Measurements from ENCODE around the gene PRPH. TPM values are rescaled to one million over a fixed set of nuclear protein-coding genes. Genes with fewer than 3 reads are reported as not detected.
A peak's percentile ranks its signal among the peaks of the same experiment; 100 is the strongest.
"Not testable (repeated sequence)": the region's sequence is repeated elsewhere in the genome, so short reads cannot be mapped to it uniquely, and the experiment has no call there.

The PRPH gene
- total RNA-seq, 1 donor from 2014 or later, result not detected

DNA sequence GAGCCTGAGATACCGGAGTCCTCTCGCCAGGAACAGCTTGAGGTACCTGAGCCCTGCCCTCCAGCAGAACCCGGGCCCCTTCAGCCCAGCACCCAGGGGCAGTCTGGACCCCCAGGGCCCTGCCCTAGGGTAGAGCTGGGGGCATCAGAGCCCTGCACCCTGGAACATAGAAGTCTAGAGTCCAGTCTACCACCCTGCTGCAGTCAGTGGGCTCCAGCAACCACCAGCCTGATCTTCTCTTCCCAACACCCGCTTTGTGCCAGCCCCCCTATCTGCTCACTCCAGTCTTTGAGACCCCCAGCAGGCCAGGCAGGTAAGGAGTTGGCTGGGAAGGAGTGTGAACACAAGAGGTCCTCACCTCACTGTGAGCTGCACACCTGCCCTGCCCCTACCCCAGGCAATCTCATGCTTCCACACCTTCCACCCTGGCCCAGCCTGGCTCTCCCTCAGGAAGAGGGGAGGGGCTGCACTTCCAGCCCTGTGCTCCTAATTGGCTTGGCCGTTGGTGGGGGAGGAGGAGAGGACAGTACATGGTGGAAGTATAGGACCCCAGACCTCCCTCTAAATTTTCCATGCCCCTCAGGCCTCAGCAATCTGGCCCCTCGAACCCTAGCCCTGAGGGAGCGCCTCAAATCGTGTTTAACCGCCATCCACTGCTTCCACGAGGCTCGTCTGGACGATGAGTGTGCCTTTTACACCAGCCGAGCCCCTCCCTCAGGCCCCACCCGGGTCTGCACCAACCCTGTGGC is 35.9 kb downstream of the PRPH start:
- Mint-ChIP-seq H3K36me3 (ENCODE audit: low read depth) (peaks cover 2% of the 10 kb centered on the region), H3K4me3 (ENCODE audit: unreplicated experiment) (no peak overlapping the region), H3K27me3 (ENCODE audit: low read depth) (no peaks in the 10 kb centered on the region), H3K4me1 (ENCODE audit: low read depth) (peaks cover 3% of the 10 kb centered on the region), H3K27ac (ENCODE audit: unreplicated experiment) (no peak overlapping the region), H3K9me3 (ENCODE audit: low read depth) (no peaks in the 10 kb centered on the region)
- DNase-seq (ENCODE audit: low spot score), result no peak
- TF ChIP-seq, protein P1, sequence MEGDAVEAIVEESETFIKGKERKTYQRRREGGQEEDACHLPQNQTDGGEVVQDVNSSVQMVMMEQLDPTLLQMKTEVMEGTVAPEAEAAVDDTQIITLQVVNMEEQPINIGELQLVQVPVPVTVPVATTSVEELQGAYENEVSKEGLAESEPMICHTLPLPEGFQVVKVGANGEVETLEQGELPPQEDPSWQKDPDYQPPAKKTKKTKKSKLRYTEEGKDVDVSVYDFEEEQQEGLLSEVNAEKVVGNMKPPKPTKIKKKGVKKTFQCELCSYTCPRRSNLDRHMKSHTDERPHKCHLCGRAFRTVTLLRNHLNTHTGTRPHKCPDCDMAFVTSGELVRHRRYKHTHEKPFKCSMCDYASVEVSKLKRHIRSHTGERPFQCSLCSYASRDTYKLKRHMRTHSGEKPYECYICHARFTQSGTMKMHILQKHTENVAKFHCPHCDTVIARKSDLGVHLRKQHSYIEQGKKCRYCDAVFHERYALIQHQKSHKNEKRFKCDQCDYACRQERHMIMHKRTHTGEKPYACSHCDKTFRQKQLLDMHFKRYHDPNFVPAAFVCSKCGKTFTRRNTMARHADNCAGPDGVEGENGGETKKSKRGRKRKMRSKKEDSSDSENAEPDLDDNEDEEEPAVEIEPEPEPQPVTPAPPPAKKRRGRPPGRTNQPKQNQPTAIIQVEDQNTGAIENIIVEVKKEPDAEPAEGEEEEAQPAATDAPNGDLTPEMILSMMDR (IDR thresholded peaks at IDR 0.05), result no peak

DNA sequence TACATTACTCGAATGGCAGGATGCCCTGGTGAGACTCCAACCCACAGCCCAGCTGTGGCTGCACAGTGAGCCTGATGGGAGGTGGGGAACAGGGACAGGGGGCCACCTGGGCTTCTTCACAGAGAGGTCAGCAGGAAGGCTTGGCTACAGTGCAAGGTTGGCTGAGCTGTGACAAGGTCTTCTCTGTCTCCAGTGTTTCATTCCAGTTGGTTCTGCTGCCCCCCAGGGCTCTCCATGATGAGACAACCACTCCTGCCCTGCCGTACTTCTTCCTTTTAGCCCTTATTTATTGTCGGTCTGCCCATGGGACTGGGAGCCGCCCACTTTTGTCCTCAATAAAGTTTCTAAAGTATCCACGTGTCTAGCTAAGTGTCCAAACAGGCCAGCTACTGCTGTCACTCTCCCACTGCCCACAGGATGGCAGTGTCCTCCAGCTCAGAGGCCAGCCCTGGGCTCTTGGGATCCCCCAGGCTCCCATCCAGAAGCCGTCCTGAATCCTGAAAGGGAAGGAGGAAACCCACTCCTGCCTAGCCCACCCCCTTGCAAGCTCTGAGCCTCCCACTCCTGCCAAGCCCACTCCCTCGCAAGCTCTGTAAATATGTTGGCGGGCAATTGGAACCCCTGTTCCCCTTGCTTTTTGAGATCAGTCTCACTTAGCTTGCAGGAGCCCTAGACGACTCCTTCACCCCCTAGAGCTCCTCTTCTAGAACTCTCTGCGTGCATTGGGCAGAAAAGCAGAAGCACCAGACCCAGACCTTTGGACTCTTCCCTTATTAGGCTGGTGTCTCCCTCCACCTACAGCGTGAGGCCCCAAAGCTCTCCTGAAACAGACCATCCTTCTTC is 36.7 kb downstream of the PRPH start:
- Mint-ChIP-seq H3K4me3 (ENCODE audit: unreplicated experiment) (no peak overlapping the region), H3K9me3 (ENCODE audit: low read depth) (no peaks in the 10 kb centered on the region), H3K4me1 (ENCODE audit: low read depth) (peaks cover 3% of the 10 kb centered on the region), H3K36me3 (ENCODE audit: low read depth) (peaks cover 2% of the 10 kb centered on the region), H3K27me3 (ENCODE audit: low read depth) (no peaks in the 10 kb centered on the region), H3K27ac (ENCODE audit: unreplicated experiment) (peak overlapping the region; percentile 73)
- DNase-seq (ENCODE audit: low spot score), result no peak
- TF ChIP-seq, protein P1 (IDR thresholded peaks at IDR 0.05), result peak; percentile 87

DNA sequence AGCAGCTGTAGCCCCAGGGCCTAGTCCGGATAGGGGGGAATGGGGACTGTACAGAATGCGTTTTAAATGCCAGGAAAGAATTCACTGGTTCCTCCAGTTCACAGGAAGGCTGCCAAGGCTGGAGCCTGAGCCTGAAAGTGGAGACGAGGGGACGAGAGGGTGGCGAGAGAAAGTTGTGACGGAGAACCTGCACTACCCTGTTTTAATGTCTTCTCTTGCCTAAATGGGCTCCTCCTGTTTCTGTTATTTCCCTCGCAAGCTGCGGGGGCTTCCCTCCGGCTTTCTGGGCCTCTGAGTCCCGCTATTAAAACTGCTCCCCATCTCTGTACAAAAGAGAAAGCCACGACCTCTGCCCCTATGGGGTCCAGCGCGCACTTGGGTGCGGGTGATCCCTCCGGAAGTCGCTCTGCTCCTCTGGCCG is 37.5 kb downstream of the PRPH start:
- TF ChIP-seq, protein P1 (IDR thresholded peaks at IDR 0.05), result no peak
- Mint-ChIP-seq H3K27ac (ENCODE audit: unreplicated experiment) (no peak overlapping the region), H3K4me3 (ENCODE audit: unreplicated experiment) (no peak overlapping the region), H3K27me3 (ENCODE audit: low read depth) (peaks cover 7% of the 10 kb centered on the region), H3K9me3 (ENCODE audit: low read depth) (no peaks in the 10 kb centered on the region), H3K36me3 (ENCODE audit: low read depth) (peaks cover 2% of the 10 kb centered on the region), H3K4me1 (ENCODE audit: low read depth) (peaks cover 10% of the 10 kb centered on the region)
- DNase-seq (ENCODE audit: low spot score), result no peak

DNA sequence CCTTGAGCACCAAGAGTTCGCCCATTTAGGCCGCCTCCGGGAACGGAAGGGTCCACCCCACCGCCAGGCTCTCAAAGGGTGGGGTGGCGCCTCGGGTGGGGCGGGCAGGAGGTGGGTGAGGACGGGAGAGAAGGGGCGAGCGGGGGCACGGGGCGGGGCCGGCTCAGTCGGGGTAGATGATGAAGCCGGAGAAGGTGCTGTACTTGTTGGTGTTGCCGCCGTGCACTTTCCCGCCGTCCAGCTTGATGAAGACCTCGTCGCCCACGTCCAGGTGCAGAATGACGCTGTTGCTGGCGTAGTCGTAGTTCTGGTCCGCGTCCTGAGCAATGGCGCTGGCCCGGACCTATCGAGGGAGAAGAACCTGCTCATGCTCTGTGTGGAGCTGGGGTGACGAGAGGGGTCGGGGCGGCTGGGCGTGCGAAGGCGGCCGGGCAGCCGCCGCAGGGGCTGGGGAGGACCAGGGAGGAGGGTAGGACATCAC is 38.0 kb downstream of the PRPH start:
- H3K27me3 Mint-ChIP-seq (ENCODE audit: low read depth), result peaks cover 10% of the 10 kb centered on the region
- H3K9me3 Mint-ChIP-seq (ENCODE audit: low read depth), result no peaks in the 10 kb centered on the region
- H3K4me1 Mint-ChIP-seq (ENCODE audit: low read depth), result peaks cover 10% of the 10 kb centered on the region
- H3K4me3 Mint-ChIP-seq (ENCODE audit: unreplicated experiment), result no peak overlapping the region
- H3K27ac Mint-ChIP-seq (ENCODE audit: unreplicated experiment), result no peak overlapping the region
- no peaks in the 10 kb centered on the region for H3K36me3 Mint-ChIP-seq (ENCODE audit: low read depth)
- no peak for DNase-seq (ENCODE audit: low spot score)
- TF ChIP-seq, protein P1 (IDR thresholded peaks at IDR 0.05), result no peak

DNA sequence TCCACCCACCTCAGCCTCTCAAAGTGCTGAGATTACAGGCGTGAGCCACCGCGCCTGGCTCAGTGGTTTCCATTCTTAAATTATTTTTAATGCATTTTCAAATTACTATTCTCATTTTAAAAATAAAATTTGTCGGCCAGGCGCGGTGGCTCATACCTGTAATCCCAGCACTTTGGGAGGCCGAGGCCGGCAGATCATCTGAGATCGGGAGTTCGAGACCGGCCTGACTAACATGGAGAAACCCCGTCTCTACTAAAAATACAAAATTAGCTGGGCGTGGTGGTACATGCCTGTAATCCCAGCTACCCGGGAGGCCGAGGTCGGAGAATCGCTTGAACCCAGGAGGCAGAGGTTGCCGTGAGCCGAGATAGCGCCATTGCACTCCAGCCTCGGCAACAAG is 38.8 kb downstream of the PRPH start:
- Mint-ChIP-seq H3K4me1 (ENCODE audit: low read depth) (peaks cover 12% of the 10 kb centered on the region), H3K27me3 (ENCODE audit: low read depth) (peaks cover 11% of the 10 kb centered on the region)
- not testable (repeated sequence) for H3K9me3 Mint-ChIP-seq (ENCODE audit: low read depth); DNase-seq (ENCODE audit: low spot score); H3K27ac Mint-ChIP-seq (ENCODE audit: unreplicated experiment); H3K36me3 Mint-ChIP-seq (ENCODE audit: low read depth); H3K4me3 Mint-ChIP-seq (ENCODE audit: unreplicated experiment)
